Measurements from ENCODE around the gene ADAMTS3. TPM values are rescaled to one million over a fixed set of nuclear protein-coding genes. Genes with fewer than 3 reads are reported as not detected.

Gene ADAMTS3
- total RNA-seq, 2 donors from 2014 or later = 5.8 to 13.0 TPM

- Histone ChIP-seq H3K4me3 (ENCODE audit: low read length) (no peak overlapping the region), H3K4me1 (ENCODE audit: control insufficient read depth, insufficient read depth, low read length) (no peaks in the 10 kb centered on the region), H3K27me3 (ENCODE audit: control insufficient read depth, insufficient read depth, low read length, poor library complexity, severe bottlenecking) (no peaks in the 10 kb centered on the region), H3K27ac (ENCODE audit: low read depth, low read length) (no peak overlapping the region), H3K9ac (ENCODE audit: extremely low read depth, low read length, poor library complexity, severe bottlenecking) (no peak overlapping the region), H3K36me3 (ENCODE audit: control insufficient read depth, insufficient read depth, low read length) (no peaks in the 10 kb centered on the region), H3K9me3 (ENCODE audit: control insufficient read depth, low read length) (no peaks in the 10 kb centered on the region)
- H3K9me3 Mint-ChIP-seq = no peaks in the 10 kb centered on the region
- DNase-seq = no peak
- peaks cover 4% of the 10 kb centered on the region for H3K36me3 Mint-ChIP-seq (ENCODE audit: low read depth)
- peak; percentile 51 for TF ChIP-seq CTCF (conservative IDR thresholded peaks at IDR 0.05)
- no peak overlapping the region for H3K4me3 Mint-ChIP-seq
- 92 to 97% methylated on average over 2 to 3 of the region's 3 CpGs for WGBS, 2 experiments (ENCODE audit: insufficient coverage in 1 of 2, insufficient read length in 1 of 2)
- no peaks in the 10 kb centered on the region for H3K27me3 Mint-ChIP-seq (ENCODE audit: insufficient read depth)
- H3K27ac Mint-ChIP-seq = no peak overlapping the region
- peaks cover 2% of the 10 kb centered on the region for H3K4me1 Mint-ChIP-seq
These were observed 285.7 kb downstream of the ADAMTS3 start for GRCh38 chr4:72283357-72283756.

- Mint-ChIP-seq H3K4me3 (no peak overlapping the region), H3K27ac (no peak overlapping the region), H3K4me1 (peaks cover 2% of the 10 kb centered on the region), H3K36me3 (ENCODE audit: low read depth) (peaks cover 4% of the 10 kb centered on the region), H3K9me3 (no peaks in the 10 kb centered on the region), H3K27me3 (ENCODE audit: insufficient read depth) (no peaks in the 10 kb centered on the region)
- Histone ChIP-seq H3K27ac (ENCODE audit: low read depth, low read length) (no peak overlapping the region), H3K4me1 (ENCODE audit: control insufficient read depth, insufficient read depth, low read length) (no peaks in the 10 kb centered on the region), H3K36me3 (ENCODE audit: control insufficient read depth, insufficient read depth, low read length) (no peaks in the 10 kb centered on the region), H3K9me3 (ENCODE audit: control insufficient read depth, low read length) (no peaks in the 10 kb centered on the region), H3K9ac (ENCODE audit: extremely low read depth, low read length, poor library complexity, severe bottlenecking) (no peak overlapping the region), H3K27me3 (ENCODE audit: control insufficient read depth, insufficient read depth, low read length, poor library complexity, severe bottlenecking) (no peaks in the 10 kb centered on the region), H3K4me3 (ENCODE audit: low read length) (no peak overlapping the region)
- TF ChIP-seq CTCF (conservative IDR thresholded peaks at IDR 0.05) = no peak
- 83 to 93% methylated on average over 1 to 3 of the region's 3 CpGs for WGBS, 2 experiments (ENCODE audit: insufficient coverage in 1 of 2, insufficient read length in 1 of 2)
- DNase-seq = no peak
These were observed 288.8 kb downstream of the ADAMTS3 start for GRCh38 chr4:72280252-72280651.

GRCh38 chr4:72275381-72275780 lies 293.6 kb downstream of the ADAMTS3 start:
- no peak overlapping the region for H3K27ac Mint-ChIP-seq
- TF ChIP-seq CTCF (conservative IDR thresholded peaks at IDR 0.05) = no peak
- no peak for DNase-seq
- WGBS, 2 experiments (ENCODE audit: insufficient coverage in 1 of 2, insufficient read length in 1 of 2) = 87 to 100% methylated on average over 1 of the region's 1 CpG
- no peaks in the 10 kb centered on the region for H3K27me3 Mint-ChIP-seq (ENCODE audit: insufficient read depth)
- H3K4me1 ChIP-seq (ENCODE audit: control insufficient read depth, insufficient read depth, low read length) = no peaks in the 10 kb centered on the region
- no peak overlapping the region for H3K4me3 ChIP-seq (ENCODE audit: low read length)
- H3K36me3 Mint-ChIP-seq (ENCODE audit: low read depth) = no peaks in the 10 kb centered on the region
- no peak overlapping the region for H3K4me3 Mint-ChIP-seq
- H3K27ac ChIP-seq (ENCODE audit: low read depth, low read length) = no peak overlapping the region
- H3K9ac ChIP-seq (ENCODE audit: extremely low read depth, low read length, poor library complexity, severe bottlenecking) = no peak overlapping the region
- peaks cover 6% of the 10 kb centered on the region for H3K9me3 ChIP-seq (ENCODE audit: control insufficient read depth, low read length)
- peaks cover 9% of the 10 kb centered on the region for H3K9me3 Mint-ChIP-seq
- H3K27me3 ChIP-seq (ENCODE audit: control insufficient read depth, insufficient read depth, low read length, poor library complexity, severe bottlenecking) = no peaks in the 10 kb centered on the region
- H3K4me1 Mint-ChIP-seq = peaks cover 2% of the 10 kb centered on the region
- H3K36me3 ChIP-seq (ENCODE audit: control insufficient read depth, insufficient read depth, low read length) = no peaks in the 10 kb centered on the region
